Measurements from ENCODE around the gene CENPW.

The CENPW gene

GRCh38 chr6:126374372-126374771, 34.5 kb downstream of the CENPW start:
- TF ChIP-seq POLR2AphosphoS5 (IDR thresholded peaks at IDR 0.05; ENCODE audit: low read depth, low read length) (no peak), TAF1 (IDR thresholded peaks at IDR 0.05; ENCODE audit: borderline replicate concordance, insufficient read depth, low read length) (no peak), REST (IDR thresholded peaks at IDR 0.05; ENCODE audit: insufficient read depth in 1 of 2, low read depth in 2 of 2, low read length in 2 of 2) (no peak), FOXP2 (optimal IDR thresholded peaks at IDR 0.05; ENCODE audit: borderline replicate concordance, extremely low read depth, extremely low read length, insufficient read depth) (no peak), SIN3A (IDR thresholded peaks at IDR 0.05; ENCODE audit: borderline replicate concordance, insufficient read depth, low read length) (no peak)

GRCh38 chr6:126376682-126377081, 36.8 kb downstream of the CENPW start:
- TF ChIP-seq TAF1 (IDR thresholded peaks at IDR 0.05; ENCODE audit: borderline replicate concordance, insufficient read depth, low read length) (no peak), SIN3A (IDR thresholded peaks at IDR 0.05; ENCODE audit: borderline replicate concordance, insufficient read depth, low read length) (no peak), POLR2AphosphoS5 (IDR thresholded peaks at IDR 0.05; ENCODE audit: low read depth, low read length) (no peak), FOXP2 (optimal IDR thresholded peaks at IDR 0.05; ENCODE audit: borderline replicate concordance, extremely low read depth, extremely low read length, insufficient read depth) (no peak), REST (IDR thresholded peaks at IDR 0.05; ENCODE audit: insufficient read depth in 1 of 2, low read depth in 2 of 2, low read length in 2 of 2) (no peak)

- TF ChIP-seq SIN3A (IDR thresholded peaks at IDR 0.05; ENCODE audit: borderline replicate concordance, insufficient read depth, low read length) = no peak
- TF ChIP-seq TAF1 (IDR thresholded peaks at IDR 0.05; ENCODE audit: borderline replicate concordance, insufficient read depth, low read length) = no peak
These were observed 37.8 kb downstream of the CENPW start for GRCh38 chr6:126377594-126378153.

GRCh38 chr6:126380072-126380583, 40.2 kb downstream of the CENPW start:
- no peak for TF ChIP-seq TAF1 (IDR thresholded peaks at IDR 0.05; ENCODE audit: borderline replicate concordance, insufficient read depth, low read length)
- no peak for TF ChIP-seq POLR2AphosphoS5 (IDR thresholded peaks at IDR 0.05; ENCODE audit: low read depth, low read length)
- TF ChIP-seq FOXP2 (optimal IDR thresholded peaks at IDR 0.05; ENCODE audit: borderline replicate concordance, extremely low read depth, extremely low read length, insufficient read depth) = no peak

GRCh38 chr6:126381498-126381897, 41.6 kb downstream of the CENPW start:
- TF ChIP-seq REST (IDR thresholded peaks at IDR 0.05; ENCODE audit: insufficient read depth in 1 of 2, low read depth in 2 of 2, low read length in 2 of 2) = no peak
- no peak for TF ChIP-seq SIN3A (IDR thresholded peaks at IDR 0.05; ENCODE audit: borderline replicate concordance, insufficient read depth, low read length)
- no peak for TF ChIP-seq POLR2AphosphoS5 (IDR thresholded peaks at IDR 0.05; ENCODE audit: low read depth, low read length)
- TF ChIP-seq TAF1 (IDR thresholded peaks at IDR 0.05; ENCODE audit: borderline replicate concordance, insufficient read depth, low read length) = no peak

GRCh38 chr6:126383203-126383602, 43.3 kb downstream of the CENPW start:
- no peak for TF ChIP-seq SIN3A (IDR thresholded peaks at IDR 0.05; ENCODE audit: borderline replicate concordance, insufficient read depth, low read length)
- TF ChIP-seq FOXP2 (optimal IDR thresholded peaks at IDR 0.05; ENCODE audit: borderline replicate concordance, extremely low read depth, extremely low read length, insufficient read depth) = no peak
- TF ChIP-seq TAF1 (IDR thresholded peaks at IDR 0.05; ENCODE audit: borderline replicate concordance, insufficient read depth, low read length) = no peak
- TF ChIP-seq REST (IDR thresholded peaks at IDR 0.05; ENCODE audit: insufficient read depth in 1 of 2, low read depth in 2 of 2, low read length in 2 of 2) = no peak
- TF ChIP-seq POLR2AphosphoS5 (IDR thresholded peaks at IDR 0.05; ENCODE audit: low read depth, low read length) = no peak
